ENCODE measurements around the gene CSF2RB.

GRCh38 chr22:36925388-36926290 is 12.2 kb downstream of the CSF2RB start:
- TF ChIP-seq POLR2AphosphoS5 (IDR thresholded peaks at IDR 0.05; ENCODE audit: low read depth, low read length) (no peak), TAF1 (IDR thresholded peaks at IDR 0.05; ENCODE audit: borderline replicate concordance, insufficient read depth, low read length) (no peak)
